ENCODE results near the gene DGKE.
A peak's percentile ranks its signal among the peaks of the same experiment; 100 is the strongest.

Gene DGKE

DNA sequence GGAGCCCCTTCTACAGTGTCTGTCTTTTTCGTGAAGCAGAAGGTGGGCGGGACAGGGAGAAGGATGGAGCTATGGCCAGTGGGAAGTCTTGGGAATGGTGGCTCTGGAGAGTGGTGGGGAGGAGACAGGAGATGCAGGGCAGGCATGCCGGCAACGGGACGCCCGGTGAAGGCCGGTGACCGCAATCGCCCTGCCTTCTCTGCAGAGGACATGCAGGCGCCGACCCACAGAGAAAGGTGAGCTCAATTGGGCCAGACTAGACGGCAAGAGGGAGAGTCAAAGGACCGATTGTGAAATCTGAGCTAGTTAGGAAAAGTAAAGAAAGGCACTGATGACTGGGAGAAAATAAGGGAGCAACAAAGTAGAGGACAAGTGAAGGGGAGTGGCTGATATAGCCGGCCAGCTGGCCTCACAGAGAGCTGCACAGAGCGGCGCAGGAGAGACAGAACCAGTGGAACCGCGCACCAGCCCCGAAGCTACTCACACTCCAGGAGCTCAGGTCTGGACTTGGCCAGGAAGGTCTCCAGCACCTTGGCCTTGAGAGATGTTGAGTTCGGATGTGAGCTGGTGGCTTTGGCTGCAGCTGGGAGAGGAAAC is 61.0 kb downstream of the DGKE start:
- no peaks in the 10 kb centered on the region for H3K79me2 ChIP-seq (ENCODE audit: low read length)
- no peak overlapping the region for H3K9ac ChIP-seq (ENCODE audit: low read length)
- H3K27ac ChIP-seq (ENCODE audit: low read length): no peak overlapping the region
- no peaks in the 10 kb centered on the region for H3K9me3 ChIP-seq (ENCODE audit: insufficient read depth, low read length)
- H4K20me1 ChIP-seq (ENCODE audit: insufficient read depth, low read length): peaks cover 33% of the 10 kb centered on the region
- no peak overlapping the region for H3K4me3 ChIP-seq (ENCODE audit: low read length)
- H2AFZ ChIP-seq (ENCODE audit: low read depth, low read length): no peak overlapping the region
- H3K4me1 ChIP-seq (ENCODE audit: low read length): peaks cover 21% of the 10 kb centered on the region
- TF ChIP-seq, protein P1, sequence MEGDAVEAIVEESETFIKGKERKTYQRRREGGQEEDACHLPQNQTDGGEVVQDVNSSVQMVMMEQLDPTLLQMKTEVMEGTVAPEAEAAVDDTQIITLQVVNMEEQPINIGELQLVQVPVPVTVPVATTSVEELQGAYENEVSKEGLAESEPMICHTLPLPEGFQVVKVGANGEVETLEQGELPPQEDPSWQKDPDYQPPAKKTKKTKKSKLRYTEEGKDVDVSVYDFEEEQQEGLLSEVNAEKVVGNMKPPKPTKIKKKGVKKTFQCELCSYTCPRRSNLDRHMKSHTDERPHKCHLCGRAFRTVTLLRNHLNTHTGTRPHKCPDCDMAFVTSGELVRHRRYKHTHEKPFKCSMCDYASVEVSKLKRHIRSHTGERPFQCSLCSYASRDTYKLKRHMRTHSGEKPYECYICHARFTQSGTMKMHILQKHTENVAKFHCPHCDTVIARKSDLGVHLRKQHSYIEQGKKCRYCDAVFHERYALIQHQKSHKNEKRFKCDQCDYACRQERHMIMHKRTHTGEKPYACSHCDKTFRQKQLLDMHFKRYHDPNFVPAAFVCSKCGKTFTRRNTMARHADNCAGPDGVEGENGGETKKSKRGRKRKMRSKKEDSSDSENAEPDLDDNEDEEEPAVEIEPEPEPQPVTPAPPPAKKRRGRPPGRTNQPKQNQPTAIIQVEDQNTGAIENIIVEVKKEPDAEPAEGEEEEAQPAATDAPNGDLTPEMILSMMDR (IDR thresholded peaks at IDR 0.05; ENCODE audit: low read depth, low read length): no peak
- no peak for TF ChIP-seq EZH2phosphoT487 (IDR thresholded peaks at IDR 0.05; ENCODE audit: low read depth)
- H3K27me3 ChIP-seq (ENCODE audit: low read depth, low read length): no peaks in the 10 kb centered on the region
- no peak overlapping the region for H3K4me2 ChIP-seq (ENCODE audit: low read length)
- H3K36me3 ChIP-seq (replicated peaks; ENCODE audit: low read depth, low read length): peaks cover 68% of the 10 kb centered on the region

DNA sequence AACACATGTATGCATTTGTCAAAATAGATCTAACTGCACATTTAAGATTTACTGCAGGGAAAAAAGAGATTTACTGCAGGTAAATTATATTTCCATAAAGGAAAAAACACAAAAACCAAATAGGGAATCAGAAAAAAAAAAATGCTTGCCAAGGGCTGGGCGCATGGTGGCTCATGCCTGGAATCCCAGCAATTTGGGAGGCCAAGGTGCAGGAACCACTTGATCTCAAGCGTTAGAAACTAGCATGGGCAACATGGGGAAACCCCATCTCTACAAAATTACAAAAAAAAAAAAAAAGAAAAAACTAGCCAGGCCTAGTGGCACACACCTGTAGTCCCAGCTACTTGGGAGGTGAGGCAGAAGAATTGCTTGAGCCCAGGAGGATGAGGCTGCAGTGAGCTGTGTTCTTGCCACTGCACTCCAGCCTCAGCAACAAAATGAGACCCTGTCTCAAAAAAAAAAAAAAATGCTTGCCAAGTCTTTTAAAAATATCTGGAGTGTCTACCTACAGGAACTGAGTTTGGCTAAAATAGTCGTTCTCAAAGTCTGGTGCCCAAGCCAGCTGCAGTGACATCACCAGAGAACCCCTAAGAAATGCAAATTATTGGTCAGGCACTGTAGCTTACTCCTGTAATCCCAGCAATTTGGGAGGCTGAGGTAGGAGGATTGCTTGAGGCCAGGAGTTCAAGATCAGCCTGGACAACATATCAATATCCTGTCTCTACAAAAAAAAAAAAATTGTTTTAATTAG is 62.4 kb downstream of the DGKE start:
- peaks cover 21% of the 10 kb centered on the region for H3K4me1 ChIP-seq (ENCODE audit: low read length)
- H3K36me3 ChIP-seq (replicated peaks; ENCODE audit: low read depth, low read length): peaks cover 64% of the 10 kb centered on the region
- TF ChIP-seq EZH2phosphoT487 (IDR thresholded peaks at IDR 0.05; ENCODE audit: low read depth): no peak
- TF ChIP-seq, protein P1 (IDR thresholded peaks at IDR 0.05; ENCODE audit: low read depth, low read length): no peak
- peaks cover 35% of the 10 kb centered on the region for H4K20me1 ChIP-seq (ENCODE audit: insufficient read depth, low read length)
- no peak overlapping the region for H2AFZ ChIP-seq (ENCODE audit: low read depth, low read length)
- no peak overlapping the region for H3K4me3 ChIP-seq (ENCODE audit: low read length)
- H3K9ac ChIP-seq (ENCODE audit: low read length): no peak overlapping the region
- H3K4me2 ChIP-seq (ENCODE audit: low read length): no peak overlapping the region
- no peaks in the 10 kb centered on the region for H3K9me3 ChIP-seq (ENCODE audit: insufficient read depth, low read length)
- H3K27me3 ChIP-seq (ENCODE audit: low read depth, low read length): no peaks in the 10 kb centered on the region
- no peaks in the 10 kb centered on the region for H3K79me2 ChIP-seq (ENCODE audit: low read length)
- no peak overlapping the region for H3K27ac ChIP-seq (ENCODE audit: low read length)

DNA sequence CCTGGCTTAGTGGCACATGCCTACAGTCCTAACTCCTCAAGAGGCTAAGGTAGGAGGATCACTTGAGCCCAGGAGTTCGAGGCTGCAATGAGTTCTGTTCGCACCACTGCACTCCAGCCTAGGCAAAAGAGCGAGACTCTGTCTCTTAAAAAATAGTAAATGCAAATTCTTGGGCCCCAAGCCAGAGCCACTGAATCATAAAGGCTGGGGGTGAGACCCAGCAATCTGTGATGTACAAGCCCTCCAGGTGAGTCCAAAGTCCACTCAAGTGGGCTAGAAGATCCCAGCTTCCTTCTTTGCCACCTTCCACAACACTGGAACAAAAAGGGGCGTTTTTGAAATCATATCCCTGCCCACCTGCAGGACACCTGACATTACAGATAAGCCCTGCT is 63.0 kb downstream of the DGKE start:
- Histone ChIP-seq H3K79me2 (ENCODE audit: low read length) (no peaks in the 10 kb centered on the region), H3K4me3 (ENCODE audit: low read length) (no peak overlapping the region), H2AFZ (ENCODE audit: low read depth, low read length) (no peak overlapping the region), H3K36me3 (replicated peaks; ENCODE audit: low read depth, low read length) (peaks cover 64% of the 10 kb centered on the region), H3K4me1 (ENCODE audit: low read length) (peaks cover 21% of the 10 kb centered on the region), H4K20me1 (ENCODE audit: insufficient read depth, low read length) (peaks cover 38% of the 10 kb centered on the region), H3K9ac (ENCODE audit: low read length) (no peak overlapping the region), H3K27me3 (ENCODE audit: low read depth, low read length) (no peaks in the 10 kb centered on the region), H3K4me2 (ENCODE audit: low read length) (no peak overlapping the region), H3K9me3 (ENCODE audit: insufficient read depth, low read length) (no peaks in the 10 kb centered on the region), H3K27ac (ENCODE audit: low read length) (no peak overlapping the region)
- TF ChIP-seq EZH2phosphoT487 (IDR thresholded peaks at IDR 0.05; ENCODE audit: low read depth): no peak
- TF ChIP-seq, protein P1 (IDR thresholded peaks at IDR 0.05; ENCODE audit: low read depth, low read length): no peak

DNA sequence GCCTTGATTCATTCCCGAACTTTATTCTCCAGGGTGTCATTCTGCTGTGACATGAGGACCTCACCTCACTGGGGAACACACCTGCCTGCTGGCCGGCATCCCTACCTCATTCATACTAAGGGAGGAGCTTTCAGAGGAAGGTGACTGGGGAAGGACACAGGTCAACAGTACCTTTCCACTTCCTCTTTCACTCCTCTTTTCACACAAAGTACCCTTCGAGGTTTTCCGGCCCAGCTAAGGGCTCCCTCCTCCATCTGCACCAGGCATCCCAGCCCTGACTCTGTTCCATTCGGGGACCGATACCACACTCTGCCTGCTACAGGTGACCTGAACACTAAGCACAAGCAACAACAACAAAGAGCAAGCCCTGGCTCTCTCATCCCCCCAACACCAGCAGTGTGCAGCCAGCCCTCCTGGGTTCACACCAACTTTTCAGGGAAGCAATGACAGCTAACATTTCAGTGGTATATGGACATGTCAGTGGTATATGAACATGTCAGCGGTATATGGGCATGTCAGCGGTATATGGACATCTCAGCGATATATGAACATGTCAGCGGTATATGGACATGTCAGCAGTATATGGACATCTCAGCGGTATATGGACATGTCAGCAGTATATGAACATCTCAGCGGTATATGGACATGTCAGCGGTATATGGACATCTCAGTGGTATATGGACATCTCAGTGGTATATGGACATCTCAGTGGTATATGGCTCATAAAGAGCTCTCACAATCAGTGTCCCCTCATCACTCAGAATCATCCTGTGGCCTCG is 63.9 kb downstream of the DGKE start:
- H3K9ac ChIP-seq (ENCODE audit: low read length): no peak overlapping the region
- no peaks in the 10 kb centered on the region for H3K27me3 ChIP-seq (ENCODE audit: low read depth, low read length)
- H3K9me3 ChIP-seq (ENCODE audit: insufficient read depth, low read length): no peaks in the 10 kb centered on the region
- no peaks in the 10 kb centered on the region for H3K79me2 ChIP-seq (ENCODE audit: low read length)
- H3K27ac ChIP-seq (ENCODE audit: low read length): no peak overlapping the region
- H3K4me3 ChIP-seq (ENCODE audit: low read length): no peak overlapping the region
- peaks cover 21% of the 10 kb centered on the region for H3K4me1 ChIP-seq (ENCODE audit: low read length)
- H3K4me2 ChIP-seq (ENCODE audit: low read length): peak overlapping the region; percentile 33; the same call in 1 of the 2 replicates
- TF ChIP-seq, protein P1 (IDR thresholded peaks at IDR 0.05; ENCODE audit: low read depth, low read length): no peak
- TF ChIP-seq EZH2phosphoT487 (IDR thresholded peaks at IDR 0.05; ENCODE audit: low read depth): no peak
- H4K20me1 ChIP-seq (ENCODE audit: insufficient read depth, low read length): peaks cover 36% of the 10 kb centered on the region
- H3K36me3 ChIP-seq (replicated peaks; ENCODE audit: low read depth, low read length): peaks cover 63% of the 10 kb centered on the region
- no peak overlapping the region for H2AFZ ChIP-seq (ENCODE audit: low read depth, low read length)
